Stimulated activated CD8-positive, alpha-beta memory T cell treated with anti-CD3 and anti-CD28 coated beads, Interleukin-7, amount 100 ng/mL, for 1 hour (primary cell): ENCODE data around the gene RUBCN.
"Not testable (repeated sequence)": the region's sequence is repeated elsewhere in the genome, so short reads cannot be mapped to it uniquely, and the experiment has no call there.

Experiments
- DNase-seq, 2 donors: peaks; one replicate each; pipeline ENCODE4 v3.0.0-alpha.2; 2020; ENCODE audit warnings: low read depth in 2 of 2

RUBCN gene

GRCh38 chr3:197734667-197735318, 1.9 kb downstream of the RUBCN start:
- no peak for DNase-seq

- no peak for DNase-seq
Observed at GRCh38 chr3:197733042-197733441, 3.7 kb downstream of the RUBCN start.

GRCh38 chr3:197731483-197731882, 5.2 kb downstream of the RUBCN start:
- DNase-seq = not testable (repeated sequence)

GRCh38 chr3:197730770-197731169, 5.9 kb downstream of the RUBCN start:
- DNase-seq = not testable (repeated sequence)

GRCh38 chr3:197730200-197730599, 6.5 kb downstream of the RUBCN start:
- DNase-seq = no peak

- no peak for DNase-seq
Observed at GRCh38 chr3:197728487-197728886, 8.2 kb downstream of the RUBCN start.

- DNase-seq = not testable (repeated sequence)
Observed at GRCh38 chr3:197727878-197728277, 8.8 kb downstream of the RUBCN start.

GRCh38 chr3:197722734-197723133, 14.0 kb downstream of the RUBCN start:
- DNase-seq = no peak

- DNase-seq = no peak
Observed at GRCh38 chr3:197720694-197721093, 16.0 kb downstream of the RUBCN start.

- DNase-seq = no peak
Observed at GRCh38 chr3:197718891-197719290, 17.8 kb downstream of the RUBCN start.

- DNase-seq = no peak
Observed at GRCh38 chr3:197714251-197714650, 22.5 kb downstream of the RUBCN start.

GRCh38 chr3:197713477-197713822, 23.3 kb downstream of the RUBCN start:
- DNase-seq = no peak

- peak; percentile 64 to 65 for DNase-seq
Observed at GRCh38 chr3:197711973-197712707, 24.6 kb downstream of the RUBCN start.

GRCh38 chr3:197710965-197711364, 25.7 kb downstream of the RUBCN start:
- DNase-seq = not testable (repeated sequence)

- no peak for DNase-seq
Observed at GRCh38 chr3:197709135-197709534, 27.6 kb downstream of the RUBCN start.

GRCh38 chr3:197706658-197707057, 30.0 kb downstream of the RUBCN start:
- DNase-seq = no peak

- DNase-seq = no peak
Observed at GRCh38 chr3:197701841-197702240, 34.9 kb downstream of the RUBCN start.

- DNase-seq = no peak
Observed at GRCh38 chr3:197700095-197700494, 36.6 kb downstream of the RUBCN start.

GRCh38 chr3:197697355-197697754, 39.3 kb downstream of the RUBCN start:
- DNase-seq = no peak

GRCh38 chr3:197694251-197694650, 42.5 kb downstream of the RUBCN start:
- no peak for DNase-seq

GRCh38 chr3:197692641-197693040, 44.1 kb downstream of the RUBCN start:
- no peak for DNase-seq

- no peak for DNase-seq
Observed at GRCh38 chr3:197690754-197691153, 46.0 kb downstream of the RUBCN start.

- no peak for DNase-seq
Observed at GRCh38 chr3:197687570-197687969, 49.1 kb downstream of the RUBCN start.

- DNase-seq = no peak
Observed at GRCh38 chr3:197686899-197687298, 49.8 kb downstream of the RUBCN start.
